Activated naive CD8-positive, alpha-beta T cell treated with anti-CD3 and anti-CD28 coated beads for 36 hours (primary cell): ENCODE measurements around the gene NBL1. TPM values are rescaled to one million over a fixed set of nuclear protein-coding genes. Genes with fewer than 3 reads are reported as not detected.
A peak's percentile ranks its signal among the peaks of the same experiment; 100 is the strongest.
"Not testable (repeated sequence)": the region's sequence is repeated elsewhere in the genome, so short reads cannot be mapped to it uniquely, and the experiment has no call there.

Source experiments
- DNase-seq: peaks from one replicate; pipeline ENCODE4 v3.0.0; 2021
- H3K27ac Mint-ChIP-seq: one replicate; pipeline ENCODE4 v1.8.0; 2022; ENCODE audit warnings: mild to moderate bottlenecking, moderate library complexity, mixed read lengths
- H3K27me3 Mint-ChIP-seq: one replicate; pipeline ENCODE4 v1.8.0; 2022; ENCODE audit warnings: mild to moderate bottlenecking, mixed read lengths
- H3K36me3 Mint-ChIP-seq: one replicate; pipeline ENCODE4 v1.8.0; 2021; ENCODE audit warnings: mild to moderate bottlenecking, mixed read lengths
- H3K4me1 Mint-ChIP-seq: one replicate; pipeline ENCODE4 v1.8.0; 2021; ENCODE audit warnings: mixed read lengths
- H3K4me3 Mint-ChIP-seq: one replicate; pipeline ENCODE4 v1.8.0; 2022; ENCODE audit warnings: mild to moderate bottlenecking, moderate library complexity, mixed read lengths
- H3K9me3 Mint-ChIP-seq: one replicate; pipeline ENCODE4 v1.8.0; 2022; ENCODE audit warnings: mixed read lengths
- total RNA-seq, 2 experiments: library from RNA; stranded (reverse); gene quantifications; one replicate each; pipeline ENCODE4 v1.2.3, GENCODE V29; 2021

The NBL1 gene
- total RNA-seq, 2 experiments from 2014 or later, result 20.0 to 22.0 TPM

DNA sequence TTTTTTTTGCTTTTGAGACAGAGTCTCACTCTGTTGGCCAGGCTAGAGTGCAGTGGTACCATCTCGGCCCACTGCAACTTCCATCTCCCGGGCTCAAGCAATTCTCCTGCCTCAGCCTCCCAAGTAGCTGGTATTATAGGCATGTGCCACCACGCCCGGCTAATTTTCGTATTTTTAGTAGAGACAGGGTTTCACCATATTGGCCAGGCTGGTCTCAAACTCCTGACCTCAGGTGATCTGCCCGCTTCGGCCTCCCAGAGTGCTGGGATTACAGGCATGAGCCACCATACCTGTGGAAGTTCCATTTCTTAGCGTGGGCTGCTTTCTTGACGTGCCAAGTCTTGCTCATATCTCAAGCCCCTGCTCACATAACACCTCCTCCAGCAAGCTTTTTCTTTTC lies 9.0 kb upstream of the NBL1 start:
- DNase-seq, H3K4me1 Mint-ChIP-seq, H3K36me3 Mint-ChIP-seq, H3K27ac Mint-ChIP-seq, H3K4me3 Mint-ChIP-seq, H3K27me3 Mint-ChIP-seq, H3K9me3 Mint-ChIP-seq: not testable (repeated sequence)

DNA sequence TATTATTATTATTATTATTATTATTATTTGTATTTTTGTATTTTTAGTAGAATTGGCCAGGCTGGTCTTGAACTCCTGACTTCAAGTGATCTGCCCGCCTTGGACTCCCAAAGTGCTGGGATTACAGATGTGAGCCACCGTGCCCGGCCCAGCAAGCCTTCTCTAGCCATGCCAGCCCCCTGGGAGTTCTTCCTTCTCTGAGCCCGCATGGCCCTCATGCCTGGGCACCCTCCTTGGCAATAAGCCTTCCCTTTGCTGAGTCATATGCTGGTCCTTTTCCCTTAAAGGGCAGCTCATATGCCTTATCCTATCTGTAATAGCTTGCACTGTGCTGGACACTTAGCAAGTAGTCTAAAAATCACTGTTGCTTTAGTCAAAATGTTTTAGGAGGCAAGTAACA lies 8.5 kb upstream of the NBL1 start:
- Mint-ChIP-seq H3K36me3 (no peaks in the 10 kb centered on the region), H3K27ac (no peak overlapping the region)

DNA sequence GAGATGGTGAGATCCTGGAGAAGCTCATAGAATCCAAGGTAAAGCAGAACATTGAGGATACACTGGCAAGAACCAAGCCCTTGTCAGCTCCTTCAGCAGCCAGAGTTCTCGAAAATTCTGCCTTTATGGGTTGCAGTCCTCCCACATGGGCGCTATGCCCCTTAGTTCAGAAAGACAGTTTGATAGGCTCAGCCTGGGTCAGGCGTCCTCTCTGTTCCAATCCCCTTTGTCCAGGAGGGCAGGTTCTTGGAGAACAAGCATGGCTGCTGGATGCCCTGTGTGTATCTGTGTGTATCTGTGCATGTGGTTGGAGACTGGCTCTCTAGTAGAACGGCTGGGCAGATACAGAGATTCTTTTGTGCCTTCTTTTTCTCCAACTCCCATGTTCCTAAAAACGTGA lies 8.0 kb upstream of the NBL1 start:
- no peak overlapping the region for H3K4me3 Mint-ChIP-seq
- no peaks in the 10 kb centered on the region for H3K4me1 Mint-ChIP-seq
- H3K27me3 Mint-ChIP-seq, result no peaks in the 10 kb centered on the region
- H3K36me3 Mint-ChIP-seq, result no peaks in the 10 kb centered on the region
- no peak overlapping the region for H3K27ac Mint-ChIP-seq
- no peak for DNase-seq
- no peaks in the 10 kb centered on the region for H3K9me3 Mint-ChIP-seq

More for the DNA sequence above, 8.5 kb upstream of the NBL1 start:
- Mint-ChIP-seq H3K9me3 (no peaks in the 10 kb centered on the region), H3K27me3 (no peaks in the 10 kb centered on the region), H3K4me1 (no peaks in the 10 kb centered on the region), H3K4me3 (no peak overlapping the region)
- no peak for DNase-seq

DNA sequence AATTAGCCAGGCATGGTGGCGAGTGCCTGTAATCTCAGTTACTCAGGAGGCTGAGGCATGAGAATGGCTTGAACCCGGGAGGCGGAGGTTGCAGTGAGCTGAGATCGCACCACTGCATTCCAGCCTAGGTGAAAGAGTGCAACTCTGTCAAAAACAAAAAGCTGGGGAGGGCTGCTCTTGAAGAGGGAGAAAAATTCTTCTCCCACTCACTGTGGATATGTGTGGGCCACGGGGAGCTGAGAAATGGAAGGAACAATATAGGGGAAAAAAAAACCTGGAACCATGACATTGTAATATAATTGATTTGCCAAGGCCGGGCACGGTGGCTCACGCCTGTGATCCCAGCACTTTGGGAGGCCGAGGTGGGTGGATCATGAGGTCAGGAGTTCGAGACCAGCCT lies 7.4 kb upstream of the NBL1 start:
- not testable (repeated sequence) for H3K27me3 Mint-ChIP-seq, H3K27ac Mint-ChIP-seq, DNase-seq, H3K4me3 Mint-ChIP-seq, H3K4me1 Mint-ChIP-seq, H3K36me3 Mint-ChIP-seq, H3K9me3 Mint-ChIP-seq

DNA sequence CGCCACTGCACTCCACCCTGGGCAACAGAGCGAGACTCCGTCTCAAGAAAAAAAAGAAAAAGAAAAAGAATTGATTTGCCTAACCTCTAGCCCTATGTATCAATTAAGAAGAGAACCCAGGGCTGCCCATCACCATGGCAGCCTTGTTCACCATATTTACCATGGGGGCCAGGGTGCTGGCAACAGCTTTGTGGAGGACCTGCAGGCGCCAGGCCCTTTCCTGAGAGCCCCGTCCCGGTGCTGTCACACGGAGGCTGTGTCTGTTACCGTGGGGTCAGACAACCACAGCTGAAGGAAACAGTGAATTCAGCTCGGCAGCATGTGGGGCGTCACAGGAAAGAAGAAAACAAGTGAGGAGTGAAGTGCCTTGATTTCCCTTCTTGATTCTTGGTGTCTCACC lies 6.5 kb upstream of the NBL1 start:
- H3K4me1 Mint-ChIP-seq, result no peaks in the 10 kb centered on the region
- DNase-seq, result no peak
- H3K9me3 Mint-ChIP-seq, result no peaks in the 10 kb centered on the region
- H3K4me3 Mint-ChIP-seq, result no peak overlapping the region
- peaks cover 4% of the 10 kb centered on the region for H3K27me3 Mint-ChIP-seq
- no peaks in the 10 kb centered on the region for H3K36me3 Mint-ChIP-seq
- H3K27ac Mint-ChIP-seq, result no peak overlapping the region

DNA sequence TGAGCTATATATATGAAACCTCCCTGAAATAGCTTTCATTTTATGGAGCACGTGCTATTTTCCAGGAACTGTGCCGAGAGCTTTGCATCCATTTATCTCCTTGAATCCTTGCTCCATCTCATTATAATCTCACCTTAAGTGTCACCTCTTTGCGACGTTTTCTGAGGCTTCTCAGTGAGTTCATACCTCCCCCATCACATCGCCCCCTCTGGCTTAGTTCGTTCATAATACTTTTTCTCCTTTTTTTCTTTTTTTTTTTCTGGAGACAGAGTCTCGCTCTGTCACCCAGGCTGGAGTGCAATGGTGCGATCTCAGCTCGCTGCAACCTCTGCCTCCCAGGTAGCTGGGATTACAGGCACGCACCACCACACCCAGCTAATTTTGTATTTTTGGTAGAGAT lies 4.9 kb upstream of the NBL1 start:
- H3K4me1 Mint-ChIP-seq, DNase-seq, H3K27ac Mint-ChIP-seq, H3K36me3 Mint-ChIP-seq, H3K9me3 Mint-ChIP-seq, H3K4me3 Mint-ChIP-seq: not testable (repeated sequence)
- H3K27me3 Mint-ChIP-seq, result peaks cover 13% of the 10 kb centered on the region

DNA sequence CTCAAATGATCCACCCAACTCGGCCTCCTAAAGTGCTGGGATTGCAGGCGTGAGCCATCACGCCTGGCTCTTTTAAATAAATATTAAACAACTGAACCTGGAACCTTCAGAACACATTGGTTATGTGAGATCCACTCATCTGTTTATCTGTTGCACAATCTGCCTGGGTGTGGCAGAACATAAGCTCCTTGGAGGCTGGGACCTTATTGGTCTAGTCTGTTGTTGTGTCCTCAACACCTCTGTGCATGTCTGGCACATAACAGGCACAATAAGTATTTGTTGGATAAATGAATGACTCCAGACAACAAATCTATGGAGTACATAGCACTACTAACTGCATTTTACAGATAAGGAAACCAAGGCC lies 4.1 kb upstream of the NBL1 start:
- H3K9me3 Mint-ChIP-seq, result no peaks in the 10 kb centered on the region
- no peaks in the 10 kb centered on the region for H3K36me3 Mint-ChIP-seq
- H3K27me3 Mint-ChIP-seq, result peaks cover 13% of the 10 kb centered on the region
- no peak overlapping the region for H3K4me3 Mint-ChIP-seq
- no peak for DNase-seq
- peaks cover 5% of the 10 kb centered on the region for H3K4me1 Mint-ChIP-seq
- H3K27ac Mint-ChIP-seq, result no peak overlapping the region

DNA sequence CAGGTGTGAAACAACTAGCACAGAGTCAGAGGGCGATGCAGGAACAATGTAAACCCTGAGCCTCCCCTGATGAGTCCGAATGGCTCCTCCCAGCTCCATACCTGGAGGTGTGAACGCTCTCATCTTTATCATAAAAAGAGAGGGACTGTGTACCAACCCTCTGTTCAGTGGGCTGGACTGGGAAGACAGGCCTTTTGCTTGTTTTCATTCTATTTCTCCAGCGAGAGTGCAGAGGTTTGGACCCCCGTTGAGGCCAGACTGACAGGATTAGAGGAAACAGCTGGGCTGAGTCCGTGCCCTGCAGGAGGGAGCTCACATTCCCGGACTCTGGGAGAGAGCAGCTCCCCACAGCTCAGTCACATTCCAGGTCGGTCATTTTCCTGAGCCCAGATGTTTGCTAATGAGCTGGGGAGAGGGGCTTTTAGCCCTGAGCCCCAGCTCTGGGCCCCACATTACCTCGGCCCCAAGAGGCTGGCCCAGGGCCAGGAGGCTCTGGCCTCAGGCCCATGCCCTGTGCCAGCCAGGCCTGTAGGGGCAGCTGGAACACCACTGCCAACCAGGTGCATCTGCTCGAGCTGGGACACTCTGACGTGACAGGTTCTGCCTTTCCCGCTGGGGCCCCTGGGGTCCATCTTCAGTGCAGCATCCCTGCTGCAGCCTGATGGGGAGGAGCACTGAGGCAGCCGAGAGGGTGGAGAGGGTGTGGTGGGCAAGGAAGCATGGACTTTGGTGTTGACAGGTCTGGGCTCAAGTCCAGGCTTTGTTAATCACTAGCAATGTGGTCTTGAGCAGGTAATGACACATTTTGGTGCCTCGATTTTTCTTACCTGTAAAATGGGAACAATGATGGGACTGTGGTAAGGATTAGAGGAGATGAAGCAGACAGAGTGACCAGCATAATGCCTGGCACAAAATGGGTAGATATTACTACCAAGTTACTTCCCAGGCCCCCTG lies 3.5 kb upstream of the NBL1 start:
- Mint-ChIP-seq H3K4me1 (peaks cover 6% of the 10 kb centered on the region), H3K27me3 (peaks cover 13% of the 10 kb centered on the region), H3K27ac (no peak overlapping the region), H3K4me3 (no peak overlapping the region), H3K9me3 (no peaks in the 10 kb centered on the region), H3K36me3 (no peaks in the 10 kb centered on the region)
- DNase-seq, result no peak

DNA sequence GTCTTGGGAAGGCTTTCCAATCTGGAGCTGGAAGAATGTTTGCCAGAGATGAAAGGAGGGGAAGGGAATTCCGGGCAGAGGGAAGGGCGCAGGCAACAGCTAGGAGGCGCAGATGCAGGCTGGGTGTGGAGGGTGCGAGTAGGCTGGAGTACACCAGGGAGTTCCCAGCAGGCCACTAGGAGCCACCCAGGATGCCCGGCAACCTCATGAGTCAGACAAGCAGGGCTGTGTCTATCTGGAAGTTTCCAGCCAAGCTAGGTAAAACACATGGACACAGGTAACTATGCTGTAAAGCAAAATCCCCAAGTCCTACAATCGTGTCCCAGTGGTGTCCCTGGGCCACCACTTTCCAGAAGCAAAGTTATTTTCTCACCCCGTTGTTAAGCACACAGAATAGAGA lies 990 bp upstream of the NBL1 start:
- Mint-ChIP-seq H3K9me3 (no peaks in the 10 kb centered on the region), H3K36me3 (no peaks in the 10 kb centered on the region), H3K4me3 (peak overlapping the region; percentile 80), H3K4me1 (peaks cover 25% of the 10 kb centered on the region), H3K27ac (no peak overlapping the region), H3K27me3 (peaks cover 13% of the 10 kb centered on the region)
- DNase-seq, result no peak

DNA sequence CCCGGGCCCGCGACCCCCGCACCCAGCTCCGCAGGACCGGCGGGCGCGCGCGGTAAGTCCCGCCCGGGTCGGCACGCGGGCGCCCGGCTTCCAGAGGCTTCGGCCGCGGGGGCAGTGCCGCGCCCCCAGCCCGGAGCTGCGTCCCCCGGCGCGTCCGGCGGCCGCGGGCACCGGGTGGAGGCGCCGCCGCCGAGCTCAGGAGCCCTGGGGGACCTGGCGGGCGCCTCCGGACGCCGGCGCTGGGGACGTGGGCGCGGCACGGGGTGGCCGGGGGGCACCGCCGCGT lies 227 bp downstream of the NBL1 start:
- no peaks in the 10 kb centered on the region for H3K36me3 Mint-ChIP-seq
- H3K9me3 Mint-ChIP-seq, result no peaks in the 10 kb centered on the region

DNA sequence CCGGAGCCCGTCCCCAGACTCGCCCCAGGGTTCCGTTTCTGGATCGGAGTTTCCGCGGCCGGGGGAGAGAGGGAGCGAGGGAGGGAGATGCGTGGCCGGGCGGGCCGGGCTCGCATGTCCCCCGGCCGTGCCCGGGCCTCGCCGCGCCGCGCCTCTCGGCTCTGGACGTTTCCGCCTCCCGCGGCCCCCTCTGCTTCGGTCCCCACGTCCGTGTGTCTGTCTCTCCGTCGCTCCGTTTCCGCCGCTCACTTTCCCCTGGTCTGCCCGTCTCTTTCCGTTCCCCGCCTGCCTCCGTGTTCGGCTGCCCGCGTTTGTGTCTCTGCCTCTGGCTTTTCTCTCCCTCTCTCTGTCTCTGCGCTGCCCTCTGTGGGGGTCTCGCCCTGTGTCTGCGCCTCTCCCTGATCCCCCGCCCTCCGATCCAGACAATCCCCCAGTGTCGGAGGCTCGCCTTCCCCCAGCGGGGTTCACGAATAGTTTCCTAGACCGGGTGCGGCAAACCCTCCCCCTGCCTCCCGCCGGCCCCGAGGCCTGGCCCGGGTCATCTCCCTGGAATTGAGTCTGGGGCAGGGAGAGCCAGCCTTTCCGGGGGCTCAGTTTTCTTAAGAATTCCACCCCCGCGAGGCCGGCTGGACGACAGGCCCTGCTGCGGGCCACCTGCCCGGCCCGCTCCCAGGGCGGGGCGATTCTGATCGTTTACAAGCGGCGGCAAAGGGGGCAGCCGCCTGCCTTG lies 735 bp downstream of the NBL1 start:
- H3K27ac Mint-ChIP-seq, result peak overlapping the region; percentile 81
- peak; percentile 67 for DNase-seq
- peak overlapping the region; percentile 95 for H3K4me3 Mint-ChIP-seq
- H3K4me1 Mint-ChIP-seq, result peaks cover 25% of the 10 kb centered on the region
- H3K27me3 Mint-ChIP-seq, result peaks cover 13% of the 10 kb centered on the region
- no peaks in the 10 kb centered on the region for H3K9me3 Mint-ChIP-seq
- no peaks in the 10 kb centered on the region for H3K36me3 Mint-ChIP-seq

More for the DNA sequence above, 227 bp downstream of the NBL1 start:
- Mint-ChIP-seq H3K4me1 (peaks cover 25% of the 10 kb centered on the region), H3K27ac (no peak overlapping the region), H3K27me3 (peaks cover 13% of the 10 kb centered on the region), H3K4me3 (peak overlapping the region; percentile 95)
- DNase-seq, result no peak

DNA sequence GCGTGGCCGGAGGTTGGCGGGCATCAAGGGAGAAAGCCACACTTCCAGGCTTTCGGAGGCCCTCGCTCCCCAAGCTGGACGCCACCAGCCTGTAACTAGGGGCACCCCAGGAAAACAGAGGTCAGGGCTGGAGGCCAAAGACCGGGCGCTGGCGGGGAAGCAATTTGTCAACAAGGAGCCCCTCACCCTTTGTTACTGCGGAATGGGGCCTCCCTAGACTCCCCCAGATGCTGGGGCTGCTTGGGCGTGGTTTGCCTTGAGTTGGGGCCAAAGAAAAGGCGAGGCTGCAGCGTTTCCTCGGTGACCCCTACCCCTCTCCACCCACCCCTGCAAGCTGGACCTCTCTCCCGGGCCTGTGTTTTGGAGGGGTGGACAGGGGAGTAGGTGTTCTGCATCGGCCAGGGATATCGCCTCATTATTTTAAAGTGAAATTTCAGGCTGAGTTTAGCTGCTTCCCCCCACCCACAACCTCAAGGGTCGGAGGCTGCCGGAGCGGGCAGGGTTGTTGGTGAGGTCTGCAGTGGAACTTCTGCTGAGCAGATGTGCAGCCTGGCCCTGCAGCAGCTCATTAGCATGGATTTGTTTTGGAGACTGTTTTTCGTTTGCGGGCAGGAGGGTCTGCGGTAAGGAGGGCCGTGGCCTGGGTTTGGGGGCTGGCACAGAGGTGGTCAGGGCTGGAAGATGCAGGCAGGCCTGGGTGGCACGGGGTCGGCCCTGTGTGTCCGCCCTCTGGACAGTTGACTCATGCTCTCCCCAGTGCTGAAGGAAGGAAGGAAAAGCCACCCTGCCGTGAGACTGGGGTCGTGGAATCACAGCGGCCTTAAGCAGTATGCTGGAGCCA lies 1.5 kb downstream of the NBL1 start:
- Mint-ChIP-seq H3K27me3 (peaks cover 13% of the 10 kb centered on the region), H3K4me3 (peak overlapping the region; percentile 95), H3K9me3 (no peaks in the 10 kb centered on the region), H3K36me3 (no peaks in the 10 kb centered on the region), H3K27ac (no peak overlapping the region), H3K4me1 (peaks cover 29% of the 10 kb centered on the region)
- no peak for DNase-seq

DNA sequence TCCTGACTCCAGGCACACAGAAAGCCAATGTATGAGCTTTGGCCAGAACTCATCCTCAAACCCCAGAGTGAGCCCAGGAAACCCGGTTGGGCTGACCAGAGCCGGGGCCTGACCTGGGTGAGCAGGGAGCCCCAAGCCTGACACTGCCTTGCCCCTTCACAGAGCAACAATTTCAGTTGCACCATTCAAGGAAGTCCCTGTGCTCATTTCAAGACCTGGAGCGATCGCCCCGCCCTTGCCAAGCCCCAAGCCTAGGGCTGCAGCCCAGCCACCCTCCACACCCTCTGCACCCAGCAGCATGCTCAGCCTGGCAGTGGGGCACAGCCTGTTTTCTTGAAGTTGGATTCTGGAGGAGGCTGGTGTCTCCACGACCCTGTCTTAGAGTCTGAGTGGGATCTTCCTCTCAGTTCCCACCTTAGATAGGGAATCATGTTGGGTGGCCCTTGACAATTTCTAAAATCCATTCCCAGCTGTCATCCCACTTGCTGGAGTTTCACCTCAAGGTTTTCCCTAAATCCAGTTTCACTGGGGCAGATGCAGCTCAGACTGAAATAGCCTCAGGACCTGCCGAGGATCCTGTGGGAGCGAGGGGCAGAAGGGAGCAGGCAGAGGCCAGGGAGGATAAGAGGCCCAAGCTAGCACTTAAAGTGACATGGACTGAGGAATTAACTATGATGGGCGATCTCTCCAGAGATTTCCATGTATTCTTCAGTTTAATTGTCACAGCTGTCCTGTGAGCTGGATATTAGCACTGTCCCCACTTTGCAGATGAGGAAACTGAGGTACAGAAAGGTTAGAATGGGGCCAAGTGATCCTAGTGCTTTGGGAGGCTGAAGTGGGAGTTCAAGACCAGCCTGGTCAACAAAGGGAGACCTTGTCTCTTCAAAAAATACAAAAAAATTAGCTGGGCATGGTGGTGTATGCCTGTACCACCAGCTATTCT lies 2.5 kb downstream of the NBL1 start:
- Mint-ChIP-seq H3K4me3 (no peak overlapping the region), H3K36me3 (no peaks in the 10 kb centered on the region), H3K27ac (no peak overlapping the region), H3K4me1 (peaks cover 32% of the 10 kb centered on the region), H3K9me3 (no peaks in the 10 kb centered on the region), H3K27me3 (peaks cover 13% of the 10 kb centered on the region)
- DNase-seq, result no peak

DNA sequence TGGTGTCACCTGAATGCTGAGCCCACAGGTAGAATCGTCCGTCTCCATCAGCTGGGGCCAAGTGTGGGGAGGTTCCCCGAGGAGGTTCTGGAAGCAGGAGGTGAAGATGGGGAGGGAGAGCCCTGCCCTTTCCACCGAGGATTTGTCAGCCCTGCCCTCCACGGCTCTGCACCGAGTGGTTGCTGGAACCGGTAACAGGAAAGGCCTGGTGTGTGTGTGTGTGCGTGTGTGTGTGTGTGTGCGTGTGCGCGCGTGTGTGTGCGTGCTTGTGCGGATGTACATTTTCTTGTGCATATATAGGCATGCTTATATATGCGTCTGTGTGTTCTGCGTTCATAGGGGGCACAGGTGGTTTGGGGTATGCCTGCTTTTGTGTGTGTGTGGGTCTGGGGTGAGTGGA lies 3.5 kb downstream of the NBL1 start:
- peaks cover 9% of the 10 kb centered on the region for H3K27me3 Mint-ChIP-seq
- H3K4me1 Mint-ChIP-seq, result peaks cover 32% of the 10 kb centered on the region
- peak; percentile 27 for DNase-seq
- H3K9me3 Mint-ChIP-seq, result no peaks in the 10 kb centered on the region
- H3K27ac Mint-ChIP-seq, result no peak overlapping the region
- H3K4me3 Mint-ChIP-seq, result peak overlapping the region; percentile 32
- no peaks in the 10 kb centered on the region for H3K36me3 Mint-ChIP-seq
